Measurements from ENCODE around the gene GSDME. TPM values are rescaled to one million over a fixed set of nuclear protein-coding genes. Genes with fewer than 3 reads are reported as not detected.

Gene GSDME
- polyA plus RNA-seq, 1 of the 3 experiments (the other 2 are of a cell fraction): 109 TPM

- Histone ChIP-seq H3K4me1 (ENCODE audit: control insufficient read depth in 1 of 2, insufficient read depth in 2 of 2, low read depth in 1 of 2, low read length in 1 of 2) (no peaks in the 10 kb centered on the region), H3K27ac (ENCODE audit: low read depth in 2 of 2, low read length in 1 of 2) (no peak overlapping the region; a peak in 1 of 4 replicates), H3K4me3 (ENCODE audit: low read depth in 2 of 2, low read length in 1 of 2) (no peak overlapping the region), H4K20me1 (ENCODE audit: insufficient read depth) (no peaks in the 10 kb centered on the region), H3K4me2 (no peak overlapping the region), H3K9me3 (no peaks in the 10 kb centered on the region), H2AFZ (ENCODE audit: low read depth) (no peak overlapping the region), H3K36me3 (replicated peaks in 1 of 2; ENCODE audit: control insufficient read depth in 1 of 2, insufficient read depth in 2 of 2, low read length in 1 of 2) (peaks cover 26 to 52% of the 10 kb centered on the region in 2 experiments), H3K27me3 (ENCODE audit: insufficient read depth) (no peaks in the 10 kb centered on the region), H3F3A (replicated peaks; ENCODE audit: insufficient read depth) (no peaks in the 10 kb centered on the region), H3K9me2 (no peaks in the 10 kb centered on the region), H3K79me2 (ENCODE audit: insufficient read depth) (no peaks in the 10 kb centered on the region), H3K9ac (no peak overlapping the region)
- TF ChIP-seq YY1 (IDR thresholded peaks at IDR 0.05; ENCODE audit: low read depth): no peak
- TF ChIP-seq IRF3 (IDR thresholded peaks at IDR 0.05; ENCODE audit: low read depth, low read length): no peak
- TF ChIP-seq JUND (IDR thresholded peaks at IDR 0.05): no peak
- peak; percentile 42 for TF ChIP-seq RAD21 (IDR thresholded peaks at IDR 0.05; ENCODE audit: low read length)
- no peak for TF ChIP-seq EZH2phosphoT487 (IDR thresholded peaks at IDR 0.05; ENCODE audit: borderline replicate concordance, low read depth)
- no peak for TF ChIP-seq FOXJ3 (CRISPR knock-in tag; IDR thresholded peaks at IDR 0.05)
- no peak for TF ChIP-seq FOSL2 (IDR thresholded peaks at IDR 0.05; ENCODE audit: borderline replicate concordance, low read depth)
- TF ChIP-seq, protein P1, sequence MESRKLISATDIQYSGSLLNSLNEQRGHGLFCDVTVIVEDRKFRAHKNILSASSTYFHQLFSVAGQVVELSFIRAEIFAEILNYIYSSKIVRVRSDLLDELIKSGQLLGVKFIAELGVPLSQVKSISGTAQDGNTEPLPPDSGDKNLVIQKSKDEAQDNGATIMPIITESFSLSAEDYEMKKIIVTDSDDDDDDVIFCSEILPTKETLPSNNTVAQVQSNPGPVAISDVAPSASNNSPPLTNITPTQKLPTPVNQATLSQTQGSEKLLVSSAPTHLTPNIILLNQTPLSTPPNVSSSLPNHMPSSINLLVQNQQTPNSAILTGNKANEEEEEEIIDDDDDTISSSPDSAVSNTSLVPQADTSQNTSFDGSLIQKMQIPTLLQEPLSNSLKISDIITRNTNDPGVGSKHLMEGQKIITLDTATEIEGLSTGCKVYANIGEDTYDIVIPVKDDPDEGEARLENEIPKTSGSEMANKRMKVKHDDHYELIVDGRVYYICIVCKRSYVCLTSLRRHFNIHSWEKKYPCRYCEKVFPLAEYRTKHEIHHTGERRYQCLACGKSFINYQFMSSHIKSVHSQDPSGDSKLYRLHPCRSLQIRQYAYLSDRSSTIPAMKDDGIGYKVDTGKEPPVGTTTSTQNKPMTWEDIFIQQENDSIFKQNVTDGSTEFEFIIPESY (IDR thresholded peaks at IDR 0.05; ENCODE audit: borderline replicate concordance, low read depth): no peak
- TF ChIP-seq CHD2 (IDR thresholded peaks at IDR 0.05; ENCODE audit: low read length, partially characterized antibody): no peak
- no peak for TF ChIP-seq SIN3A (IDR thresholded peaks at IDR 0.05; ENCODE audit: borderline replicate concordance, low read depth, low read length)
- TF ChIP-seq CTCF (IDR thresholded peaks at IDR 0.05): peak; percentile 55
- peak; percentile 89 for TF ChIP-seq REST (IDR thresholded peaks at IDR 0.05; ENCODE audit: low read depth, low read length)
- TF ChIP-seq PBX3 (IDR thresholded peaks at IDR 0.05): no peak
- TF ChIP-seq SMC3 (IDR thresholded peaks at IDR 0.05; ENCODE audit: low read depth, low read length): peak; percentile 43
- TF ChIP-seq ELF1 (IDR thresholded peaks at IDR 0.05): no peak
- CTCF ChIA-PET: interaction anchor here (0.7 to 2.5 kb wide), 12 partner anchors 10 to 393 kb away, joined by 3 to 14 read pairs (median 4); no protein-coding TSS in a partner anchor
- POLR2A ChIA-PET: no interaction called here
- peak; percentile 58 for DNase-seq
- WGBS (ENCODE audit: low lambda C conversion rate): 85% methylated on average over 16 of the region's 16 CpGs
Measured at GRCh38 chr7:24715661-24716479, 41.4 kb downstream of the GSDME start.
